HepG2 (cell line): ENCODE measurements around the gene FAH. TPM values are rescaled to one million over a fixed set of nuclear protein-coding genes. Genes with fewer than 3 reads are reported as not detected.

Source experiments
- ATAC-seq: fragments of 200-7000 bp; cut with Tn5 transposase; 3 replicates; pipeline ENCODE4 v1.9.1; 2020; ENCODE audit warnings: mild to moderate bottlenecking, moderate library complexity
- BruUV-seq: library from RNA; stranded (reverse); fragments of 400-500 nt; replicated peaks from 2 replicates; lab custom pipeline; 2021; lab: Mats Ljungman, UMichigan
- CTCF ChIA-PET: fragments of 300-600 bp; formaldehyde crosslinking; extraction: SDS; loops from one replicate; lab custom pipeline; 2021; ENCODE audit warnings: low total read pairs, inconsistent platforms, low intra/inter-chr PET ratio; lab: Yijun Ruan, JAX
- POLR2A ChIA-PET: fragments of 350-600 bp; sonication (Branson Sonifier 250); formaldehyde crosslinking; loops from one replicate; lab custom pipeline; 2020; ENCODE audit warnings: antibody characterized with exemption, inconsistent platforms; lab: Yijun Ruan, JAX
- DNase-seq: peaks from one replicate; pipeline ENCODE4 v3.0.0-alpha.2; 2015; ENCODE audit warnings: low spot score
- FAIRE-seq: peaks from 3 replicates; lab custom pipeline; 2011; peaks lifted over from hg19 to GRCh38; lab: Jason Lieb, UNC
- H2AFZ ChIP-seq: one replicate; pipeline ENCODE4 v1.6.1; 2011; ENCODE audit warnings: low read length, inconsistent platforms
- H3K27ac ChIP-seq: fragments of 300-600 bp; 3 replicates; pipeline ENCODE4 v1.8.0; 2011; ENCODE audit warnings: mixed run types, mild to moderate bottlenecking, mixed read lengths, low read length, inconsistent platforms; ENCODE audit not compliant: insufficient read depth; ENCODE audit errors: extremely low read length
- H3K27me3 ChIP-seq, 2 experiments: fragments of 200-600 bp in 1 of 2; 2 replicates in 1 of 2; 3 replicates in 1 of 2; pipeline versions ENCODE4 v1.6.0 to v1.8.0; 2011; ENCODE audit warnings: low read length in 2 of 2, mild to moderate bottlenecking in 2 of 2, moderate library complexity in 2 of 2, inconsistent platforms in 1 of 2; ENCODE audit not compliant: insufficient read depth in 2 of 2, control insufficient read depth in 1 of 2
- H3K36me3 ChIP-seq, 2 experiments: fragments of 200-600 bp in 1 of 2; replicated peaks in 1 of 2; 2 replicates in 1 of 2; 3 replicates in 1 of 2; pipeline versions ENCODE4 v1.5.1 to v1.8.0; 2011; ENCODE audit warnings: low read length in 2 of 2, inconsistent platforms in 1 of 2; ENCODE audit not compliant: insufficient read depth in 2 of 2, control insufficient read depth in 1 of 2
- H3K4me1 ChIP-seq: 2 replicates; pipeline ENCODE4 v1.5.1; 2012; ENCODE audit warnings: low read length, inconsistent platforms; ENCODE audit not compliant: insufficient read depth
- H3K4me2 ChIP-seq: 2 replicates; pipeline ENCODE4 v1.6.0; 2011; ENCODE audit warnings: low read depth, low read length, inconsistent platforms
- H3K4me3 ChIP-seq, 3 experiments: fragments of 200-600 bp in 1 of 3; sonication (generic), shearing (Covaris generic) in 1 of 3; replicated peaks in 1 of 3; 2 replicates each; pipeline ENCODE4 v1.5.1; 2011 to 2016; ENCODE audit warnings: low read length in 3 of 3, inconsistent platforms in 2 of 3, low read depth in 2 of 3, mild to moderate bottlenecking in 2 of 3, control low read depth in 1 of 3, mixed read lengths in 1 of 3; ENCODE audit not compliant: insufficient read depth in 1 of 3
- H3K79me2 ChIP-seq: one replicate; pipeline ENCODE4 v1.6.1; 2011; ENCODE audit warnings: low read length, inconsistent platforms; ENCODE audit not compliant: insufficient read depth
- H3K9ac ChIP-seq: 2 replicates; pipeline ENCODE4 v1.6.0; 2011; ENCODE audit warnings: mild to moderate bottlenecking, low read depth, low read length, inconsistent platforms; ENCODE audit not compliant: insufficient read depth
- H3K9me3 ChIP-seq: 2 replicates; pipeline ENCODE4 v1.5.1; 2012; ENCODE audit warnings: mild to moderate bottlenecking, low read length
- H4K20me1 ChIP-seq: 2 replicates; pipeline ENCODE4 v1.6.0; 2011; ENCODE audit warnings: inconsistent platforms, mild to moderate bottlenecking, low read length, moderate library complexity; ENCODE audit not compliant: insufficient read depth
- MAFF ChIP-seq: IDR thresholded peaks from 2 replicates; pipeline ENCODE4 v1.6.1; 2011; ENCODE audit warnings: low read depth, low read length, improper control_type of control experiment
- MAFK ChIP-seq, 2 experiments: IDR thresholded peaks in 1 of 2; conservative IDR thresholded peaks in 1 of 2; 2 replicates each; pipeline ENCODE4 v1.6.1; 2011; ENCODE audit warnings: improper control_type of control experiment in 2 of 2, low read length in 2 of 2
- POLR2G ChIP-seq: fragments of 200-400 bp; formaldehyde crosslinking; IDR thresholded peaks from 2 replicates; pipeline ENCODE4 v1.6.1; 2018; ENCODE audit warnings: mild to moderate bottlenecking, low read depth, low read length, moderate library complexity
- ZNF121 ChIP-seq: sonication (generic); formaldehyde crosslinking; IDR thresholded peaks from 2 replicates; pipeline ENCODE4 v1.5.0; 2020; ENCODE audit warnings: mild to moderate bottlenecking, missing genetic modification reagents
- ZNF572 ChIP-seq: sonication (generic); formaldehyde crosslinking; IDR thresholded peaks from 2 replicates; pipeline ENCODE4 v1.5.1; 2020; ENCODE audit warnings: mild to moderate bottlenecking, missing genetic modification reagents
- WGBS: methylation state at CpG from one replicate; pipeline ENCODE4 v1.1.6; 2017; ENCODE audit warnings: low lambda C conversion rate; 5-methylcytosine and 5-hydroxymethylcytosine counted together
- in situ Hi-C: cut with HindIII; loops from 2 replicates; pipeline ENCODE4 v1.10.0; 2017; ENCODE audit warnings: low pct_unique_long_range_greater_than_20kb; ENCODE audit not compliant: extremely low pct_ligation_motif_present
- intact Hi-C: fragments of 100-400 bp; cut with micrococcal nuclease; formaldehyde crosslinking; loops from one replicate; pipeline ENCODE4 v1.10.0; 2022; ENCODE audit not compliant: unreplicated experiment
- polyA plus RNA-seq, 8 experiments: library from polyadenylated mRNA; depleted of rRNA in 3 of 8; stranded (reverse) in 7 of 8; unstranded in 1 of 8; fragments of >200 nt; fragmentation: Illumina TruSeq in 4 of 8; extraction: Trizol in 4 of 8; gene quantifications; 2 replicates each; pipeline versions ENCODE4 v1.2.1 to v1.2.3, GENCODE V29; 2011 to 2016; ENCODE audit warnings: low read depth in 4 of 8, missing spikeins in 1 of 8, mixed read lengths in 1 of 8; ENCODE audit not compliant: insufficient read depth in 1 of 8
- total RNA-seq, 5 experiments: library from RNA; depleted of rRNA; stranded (reverse); fragments of >200 nt; fragmentation: Illumina TruSeq; extraction: Trizol; gene quantifications; 2 replicates each; pipeline ENCODE4 v1.2.3, GENCODE V29; 2016; ENCODE audit warnings: low read depth in 1 of 5
- TF ChIP-seq, protein P1 (sequence below): sonication (generic); formaldehyde crosslinking; IDR thresholded peaks from 2 replicates; pipeline ENCODE4 v1.8.0; 2022; ENCODE audit warnings: missing genetic modification reagents, low read depth, mild to moderate bottlenecking, borderline replicate concordance

FAH gene
- total and polyA plus RNA-seq, 2 of the 13 experiments (the other 11 are each of a cell fraction or from before 2014, with no cell fraction given): 36.6 to 75.0 TPM

DNA sequence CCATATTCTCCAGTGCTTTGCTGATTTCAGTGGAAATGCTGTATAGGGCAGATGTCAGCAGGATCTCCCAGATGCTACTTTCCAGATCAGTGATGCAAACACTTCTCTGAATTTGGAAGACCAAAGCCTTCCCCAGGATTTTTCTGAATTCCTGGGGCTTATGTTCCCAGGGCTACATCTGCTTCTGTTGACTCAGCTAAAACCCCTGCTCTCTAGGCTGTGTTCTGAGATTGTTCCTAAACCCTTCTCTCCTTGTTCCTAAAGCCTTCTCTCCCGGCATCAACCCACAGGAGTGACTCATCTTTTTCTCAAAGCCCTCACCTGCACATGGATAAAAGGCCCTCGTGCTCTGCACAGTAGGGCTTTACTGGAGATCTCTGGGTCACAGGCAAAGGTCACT is 35.5 kb downstream of the FAH start:
- Histone ChIP-seq H3K9ac (no peak overlapping the region), H4K20me1 (no peaks in the 10 kb centered on the region), H3K4me3 (no peak overlapping the region), H3K9me3 (no peaks in the 10 kb centered on the region), H3K27ac (no peak overlapping the region), H2AFZ (no peak overlapping the region), H3K4me2 (no peak overlapping the region), H3K27me3 (no peaks in the 10 kb centered on the region), H3K4me1 (peaks cover 28% of the 10 kb centered on the region), H3K36me3 (peaks cover 11 to 36% of the 10 kb centered on the region in 2 experiments; a peak in 4 of 5 replicates), H3K79me2 (no peaks in the 10 kb centered on the region)
- ChIA-PET CTCF (no interaction called here), POLR2A (no interaction called here)
- 84% methylated on average over 2 of the region's 2 CpGs for WGBS
- DNase-seq (no peak), FAIRE-seq (no peak), ATAC-seq (no peak)
- TF ChIP-seq MAFF: peak; percentile 15; the same call in 1 of the 2 replicates
- no peak for TF ChIP-seq ZNF572 (CRISPR knock-in tag)
- TF ChIP-seq, protein P1, sequence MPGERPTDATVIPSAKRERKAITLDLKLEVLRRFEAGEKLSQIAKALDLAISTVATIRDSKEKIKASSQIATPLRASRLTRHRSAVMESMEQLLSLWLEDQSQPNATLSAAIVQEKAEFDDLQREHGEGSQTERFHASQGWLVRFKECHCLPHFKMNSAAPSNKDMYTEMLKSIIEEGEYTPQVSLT (CRISPR knock-in tag): no peak
- peak in 1 of 2 experiments; percentile 57; a peak in 2 of 4 replicates for TF ChIP-seq MAFK (conservative IDR thresholded peaks at IDR 0.05 in 1 of 2, IDR thresholded peaks at IDR 0.05 in 1 of 2; ENCODE audit: low read length in 2 of 2)
- BruUV-seq: no TSS peak
- intact Hi-C loops: no loop called here
- in situ Hi-C loops: no loop called here

DNA sequence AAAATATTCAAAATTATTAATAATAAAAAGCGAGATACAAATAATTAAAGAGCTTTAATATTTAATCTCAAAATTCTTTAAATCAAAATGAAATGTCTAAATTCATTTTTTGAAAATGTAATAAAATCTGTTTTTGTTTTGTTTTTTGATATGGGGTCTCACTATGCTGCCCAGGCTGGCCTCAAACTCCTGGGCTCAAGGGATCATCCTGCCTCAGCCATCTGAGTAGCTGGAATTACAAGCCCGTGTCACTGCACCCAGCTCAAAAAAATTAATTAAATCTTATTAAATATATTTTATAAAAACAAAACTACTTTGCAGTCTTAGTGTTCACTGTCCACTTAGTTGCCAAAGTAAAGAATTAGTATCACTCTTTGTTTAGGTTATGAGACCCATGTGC is 38.4 kb downstream of the FAH start:
- in situ Hi-C loops: no loop called here
- BruUV-seq: no TSS peak
- intact Hi-C loops: no loop called here
- Histone ChIP-seq H3K4me3 (no peak overlapping the region), H2AFZ (no peak overlapping the region), H3K9me3 (no peaks in the 10 kb centered on the region), H3K27me3 (no peaks in the 10 kb centered on the region), H3K27ac (no peak overlapping the region), H3K4me2 (no peak overlapping the region), H3K9ac (no peak overlapping the region), H3K4me1 (peaks cover 32% of the 10 kb centered on the region), H4K20me1 (no peaks in the 10 kb centered on the region), H3K36me3 (peaks cover 0 to 10% of the 10 kb centered on the region in 2 experiments; a peak in 4 of 5 replicates), H3K79me2 (no peaks in the 10 kb centered on the region)
- ChIA-PET CTCF (no interaction called here), POLR2A (interaction anchor here (0.9 kb wide), 1 partner anchor 132 kb away, joined by 3 read pairs; no protein-coding TSS in a partner anchor)
- DNase-seq (no peak), FAIRE-seq (no peak), ATAC-seq (no peak)
- WGBS: 93% methylated on average over 2 of the region's 2 CpGs
- TF ChIP-seq POLR2G: no peak
- peak; percentile 55; the same call in 1 of the 2 replicates for TF ChIP-seq ZNF121
